SK-N-MC (cell line): ENCODE results near the gene GDF7.
"Not testable (repeated sequence)": the region's sequence is repeated elsewhere in the genome, so short reads cannot be mapped to it uniquely, and the experiment has no call there.

ENCODE experiments used
- DNase-seq: peaks from one replicate; pipeline ENCODE4 v3.0.0-alpha.2; 2011; ENCODE audit warnings: low read depth, low spot score
- H3K27ac ChIP-seq: fragments of 200-600 bp; sonication (generic); 2 replicates; pipeline ENCODE4 v1.5.1; 2016; ENCODE audit warnings: mixed run types
- H3K36me3 ChIP-seq: fragments of 200-600 bp; sonication (generic); 2 replicates; pipeline ENCODE4 v1.6.1; 2017; ENCODE audit warnings: antibody characterized with exemption, low read length, mixed read lengths; ENCODE audit not compliant: insufficient read depth
- H3K4me3 ChIP-seq: fragments of 200-600 bp; sonication (generic); 2 replicates; pipeline ENCODE4 v1.5.1; 2016
- H3K9ac ChIP-seq: fragments of 200-600 bp; sonication (generic); 2 replicates; pipeline ENCODE4 v1.8.0; 2017; ENCODE audit warnings: mixed run types, mixed read lengths; ENCODE audit not compliant: insufficient read length
- H3K9me3 ChIP-seq: fragments of 200-600 bp; sonication (generic); 2 replicates; pipeline ENCODE4 v1.6.1; 2017; ENCODE audit warnings: low read depth, mild to moderate bottlenecking, antibody characterized with exemption, low read length, moderate library complexity, mixed read lengths
- EZH2 ChIP-seq: fragments of 200-600 bp; sonication (generic); IDR thresholded peaks from one replicate; pipeline ENCODE4 v1.6.1; 2017; ENCODE audit warnings: antibody characterized with exemption
- FOXP2 ChIP-seq: optimal IDR thresholded peaks from 2 replicates; pipeline ENCODE3; 2011; ENCODE audit warnings: mild to moderate bottlenecking, moderate library complexity; ENCODE audit not compliant: insufficient read depth; ENCODE audit errors: extremely low read length, control extremely low read depth
- POLR2AphosphoS5 ChIP-seq: IDR thresholded peaks from 2 replicates; pipeline ENCODE4 v1.6.1; 2012; ENCODE audit warnings: mild to moderate bottlenecking, low read depth, low read length, borderline replicate concordance

The GDF7 gene

GRCh38 chr2:20704886-20705285 lies 37.9 kb downstream of the GDF7 start:
- TF ChIP-seq FOXP2 (no peak), EZH2 (no peak), POLR2AphosphoS5 (no peak)
- Histone ChIP-seq H3K27ac (no peak overlapping the region), H3K9me3 (no peaks in the 10 kb centered on the region), H3K9ac (no peak overlapping the region), H3K4me3 (no peak overlapping the region), H3K36me3 (no peaks in the 10 kb centered on the region)
- DNase-seq: no peak

GRCh38 chr2:20706217-20706616 lies 39.3 kb downstream of the GDF7 start:
- Histone ChIP-seq H3K9ac (no peak overlapping the region), H3K4me3 (no peak overlapping the region), H3K36me3 (no peaks in the 10 kb centered on the region), H3K27ac (no peak overlapping the region), H3K9me3 (no peaks in the 10 kb centered on the region)
- TF ChIP-seq POLR2AphosphoS5 (no peak), EZH2 (no peak), FOXP2 (no peak)
- no peak for DNase-seq

GRCh38 chr2:20706786-20707185 lies 39.8 kb downstream of the GDF7 start:
- no peaks in the 10 kb centered on the region for H3K36me3 ChIP-seq
- H3K9me3 ChIP-seq: no peaks in the 10 kb centered on the region
- H3K9ac ChIP-seq: no peak overlapping the region
- no peak overlapping the region for H3K27ac ChIP-seq
- DNase-seq: no peak
- TF ChIP-seq EZH2 (no peak), POLR2AphosphoS5 (no peak), FOXP2 (no peak)
- H3K4me3 ChIP-seq: no peak overlapping the region

- no peaks in the 10 kb centered on the region for H3K9me3 ChIP-seq
- H3K9ac ChIP-seq: no peak overlapping the region
- no peak for DNase-seq
- no peak for TF ChIP-seq EZH2
- TF ChIP-seq FOXP2: no peak
- TF ChIP-seq POLR2AphosphoS5: no peak
- no peak overlapping the region for H3K27ac ChIP-seq
- no peaks in the 10 kb centered on the region for H3K36me3 ChIP-seq
- H3K4me3 ChIP-seq: no peak overlapping the region
Observed at GRCh38 chr2:20707601-20708000, 40.7 kb downstream of the GDF7 start.

GRCh38 chr2:20711641-20712040 lies 44.7 kb downstream of the GDF7 start:
- DNase-seq, H3K27ac ChIP-seq, H3K9me3 ChIP-seq, H3K36me3 ChIP-seq, H3K9ac ChIP-seq, H3K4me3 ChIP-seq: not testable (repeated sequence)

- not testable (repeated sequence) for H3K9me3 ChIP-seq, H3K27ac ChIP-seq
Observed at GRCh38 chr2:20713585-20713984, 46.6 kb downstream of the GDF7 start.

GRCh38 chr2:20714412-20714811 lies 47.5 kb downstream of the GDF7 start:
- H3K4me3 ChIP-seq, H3K9ac ChIP-seq, DNase-seq, H3K36me3 ChIP-seq, H3K9me3 ChIP-seq, H3K27ac ChIP-seq: not testable (repeated sequence)

More at GRCh38 chr2:20713585-20713984, 46.6 kb downstream of the GDF7 start:
- DNase-seq, H3K9ac ChIP-seq, H3K36me3 ChIP-seq, H3K4me3 ChIP-seq: not testable (repeated sequence)

- DNase-seq: not testable (repeated sequence)
Observed at GRCh38 chr2:20716164-20716563, 49.2 kb downstream of the GDF7 start.

GRCh38 chr2:20717641-20718040 lies 50.7 kb downstream of the GDF7 start:
- no peak overlapping the region for H3K4me3 ChIP-seq
- H3K27ac ChIP-seq: no peak overlapping the region
- no peaks in the 10 kb centered on the region for H3K9me3 ChIP-seq
- TF ChIP-seq FOXP2 (no peak), POLR2AphosphoS5 (no peak), EZH2 (no peak)
- no peak for DNase-seq
- H3K9ac ChIP-seq: no peak overlapping the region
- 0 out of 2 replicates have a peak, but pooled peaks cover under 1% of the 10 kb centered on the region for H3K36me3 ChIP-seq

More at GRCh38 chr2:20716164-20716563, 49.2 kb downstream of the GDF7 start:
- not testable (repeated sequence) for H3K9me3 ChIP-seq, H3K9ac ChIP-seq, H3K27ac ChIP-seq, H3K4me3 ChIP-seq, H3K36me3 ChIP-seq
